Neural crest cell (in vitro differentiated cells): ENCODE measurements around the gene MEIS3. TPM values are rescaled to one million over a fixed set of nuclear protein-coding genes. Genes with fewer than 3 reads are reported as not detected.
A peak's percentile ranks its signal among the peaks of the same experiment; 100 is the strongest.
"Not testable (repeated sequence)": the region's sequence is repeated elsewhere in the genome, so short reads cannot be mapped to it uniquely, and the experiment has no call there.

Source experiments
- DNase-seq: peaks from one replicate; pipeline ENCODE4 v3.0.0; 2021; ENCODE audit warnings: low read depth, mixed read lengths, low spot score
- H3K27ac Mint-ChIP-seq: one replicate; pipeline ENCODE4 v1.8.0; 2021; ENCODE audit warnings: mild to moderate bottlenecking, mixed read lengths; ENCODE audit not compliant: unreplicated experiment
- H3K27me3 Mint-ChIP-seq: 2 replicates; pipeline ENCODE4 v1.8.0; 2021; ENCODE audit warnings: low read depth, mild to moderate bottlenecking, mixed read lengths
- H3K36me3 Mint-ChIP-seq: 2 replicates; pipeline ENCODE4 v1.8.0; 2021; ENCODE audit warnings: low read depth, mild to moderate bottlenecking, mixed read lengths
- H3K4me1 Mint-ChIP-seq: 2 replicates; pipeline ENCODE4 v1.8.0; 2021; ENCODE audit warnings: mixed read lengths
- H3K4me3 Mint-ChIP-seq: one replicate; pipeline ENCODE4 v1.8.0; 2021; ENCODE audit warnings: mild to moderate bottlenecking, mixed read lengths
- H3K9me3 Mint-ChIP-seq: 2 replicates; pipeline ENCODE4 v1.8.0; 2021; ENCODE audit warnings: mixed read lengths
- total RNA-seq: library from RNA; stranded (reverse); gene quantifications from 2 replicates; pipeline ENCODE4 v1.2.1, GENCODE V29; 2021
- TF ChIP-seq, protein P1 (sequence below): fragments of 200-600 bp; sonication (generic); conservative IDR thresholded peaks from 2 replicates; pipeline ENCODE4 v1.5.0; 2021; ENCODE audit warnings: antibody characterized with exemption, mild to moderate bottlenecking

The MEIS3 gene
- total RNA-seq, 1 donor from 2014 or later = 99.9 TPM

DNA sequence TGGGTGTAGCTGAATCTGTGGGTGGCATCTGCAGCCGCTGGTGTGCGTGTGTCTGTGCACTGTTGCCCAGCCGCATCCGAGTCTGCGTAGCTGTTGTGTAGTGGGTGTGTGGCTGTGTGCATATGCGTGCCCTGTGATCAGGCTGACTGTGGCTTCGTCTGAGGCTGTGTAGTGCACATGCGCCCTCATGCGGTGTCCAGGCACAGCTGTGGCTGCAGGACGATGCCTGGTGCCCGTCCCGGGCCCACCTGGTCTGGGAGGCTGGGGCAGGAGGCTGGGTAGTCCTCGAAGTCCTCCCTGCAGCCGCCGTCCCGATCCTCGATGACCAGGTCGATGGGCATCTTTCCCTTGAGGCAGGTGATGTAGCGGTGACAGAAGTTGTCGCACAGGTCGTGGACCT lies 4.9 kb downstream of the MEIS3 start:
- peaks cover 8% of the 10 kb centered on the region for H3K27me3 Mint-ChIP-seq
- no peak for DNase-seq
- peak overlapping the region; percentile 60 for H3K4me3 Mint-ChIP-seq
- peaks cover 8% of the 10 kb centered on the region for H3K36me3 Mint-ChIP-seq
- no peak overlapping the region for H3K27ac Mint-ChIP-seq
- TF ChIP-seq, protein P1, sequence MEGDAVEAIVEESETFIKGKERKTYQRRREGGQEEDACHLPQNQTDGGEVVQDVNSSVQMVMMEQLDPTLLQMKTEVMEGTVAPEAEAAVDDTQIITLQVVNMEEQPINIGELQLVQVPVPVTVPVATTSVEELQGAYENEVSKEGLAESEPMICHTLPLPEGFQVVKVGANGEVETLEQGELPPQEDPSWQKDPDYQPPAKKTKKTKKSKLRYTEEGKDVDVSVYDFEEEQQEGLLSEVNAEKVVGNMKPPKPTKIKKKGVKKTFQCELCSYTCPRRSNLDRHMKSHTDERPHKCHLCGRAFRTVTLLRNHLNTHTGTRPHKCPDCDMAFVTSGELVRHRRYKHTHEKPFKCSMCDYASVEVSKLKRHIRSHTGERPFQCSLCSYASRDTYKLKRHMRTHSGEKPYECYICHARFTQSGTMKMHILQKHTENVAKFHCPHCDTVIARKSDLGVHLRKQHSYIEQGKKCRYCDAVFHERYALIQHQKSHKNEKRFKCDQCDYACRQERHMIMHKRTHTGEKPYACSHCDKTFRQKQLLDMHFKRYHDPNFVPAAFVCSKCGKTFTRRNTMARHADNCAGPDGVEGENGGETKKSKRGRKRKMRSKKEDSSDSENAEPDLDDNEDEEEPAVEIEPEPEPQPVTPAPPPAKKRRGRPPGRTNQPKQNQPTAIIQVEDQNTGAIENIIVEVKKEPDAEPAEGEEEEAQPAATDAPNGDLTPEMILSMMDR = no peak
- H3K9me3 Mint-ChIP-seq = no peaks in the 10 kb centered on the region
- peaks cover 16% of the 10 kb centered on the region for H3K4me1 Mint-ChIP-seq

DNA sequence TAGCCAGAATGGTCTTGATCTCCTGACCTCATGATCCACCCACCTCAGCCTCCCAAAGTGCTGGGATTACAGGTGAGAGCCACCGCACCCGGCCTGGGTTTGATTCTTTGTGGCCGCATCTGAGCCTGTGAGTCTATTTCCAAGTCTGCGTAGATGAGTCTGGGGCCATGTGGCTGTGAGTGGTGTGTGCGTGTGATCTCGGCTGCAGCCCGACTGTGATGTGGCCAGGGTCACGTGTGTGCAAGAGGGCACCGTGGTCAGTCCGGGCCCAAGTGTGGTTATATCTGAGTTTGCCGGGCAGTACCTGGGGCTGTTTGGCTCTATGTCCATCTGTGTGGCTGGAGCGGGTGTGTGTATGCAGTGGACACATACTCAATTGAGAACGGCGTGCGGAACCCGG lies 5.4 kb downstream of the MEIS3 start:
- H3K27me3 Mint-ChIP-seq = peaks cover 8% of the 10 kb centered on the region
- peak overlapping the region; percentile 60 for H3K4me3 Mint-ChIP-seq
- TF ChIP-seq, protein P1 = no peak
- DNase-seq = no peak
- no peaks in the 10 kb centered on the region for H3K9me3 Mint-ChIP-seq
- no peak overlapping the region for H3K27ac Mint-ChIP-seq
- peaks cover 16% of the 10 kb centered on the region for H3K4me1 Mint-ChIP-seq
- H3K36me3 Mint-ChIP-seq = peaks cover 12% of the 10 kb centered on the region

DNA sequence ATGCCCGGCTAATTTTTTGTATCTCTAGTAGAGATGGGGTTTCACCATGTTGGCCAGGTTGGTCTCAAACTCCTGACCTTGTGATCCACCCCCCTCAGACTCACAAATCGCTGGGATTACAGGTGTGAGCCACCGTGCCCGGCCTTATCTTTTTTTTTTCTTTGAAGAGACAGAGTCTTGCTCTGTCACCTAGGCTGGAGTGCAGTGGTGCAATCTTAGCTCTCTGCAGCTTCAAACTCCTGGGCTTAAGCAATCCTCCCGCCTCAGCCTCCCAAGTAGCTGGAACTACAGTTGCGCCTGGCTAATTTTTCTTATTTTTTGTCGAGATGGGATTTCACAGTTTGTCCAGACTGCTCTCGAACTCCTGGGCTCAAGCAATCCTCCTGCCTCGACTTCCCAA lies 7.6 kb downstream of the MEIS3 start:
- not testable (repeated sequence) for H3K4me1 Mint-ChIP-seq, H3K4me3 Mint-ChIP-seq, DNase-seq, H3K27ac Mint-ChIP-seq, H3K9me3 Mint-ChIP-seq, H3K27me3 Mint-ChIP-seq
- H3K36me3 Mint-ChIP-seq = peaks cover 19% of the 10 kb centered on the region

DNA sequence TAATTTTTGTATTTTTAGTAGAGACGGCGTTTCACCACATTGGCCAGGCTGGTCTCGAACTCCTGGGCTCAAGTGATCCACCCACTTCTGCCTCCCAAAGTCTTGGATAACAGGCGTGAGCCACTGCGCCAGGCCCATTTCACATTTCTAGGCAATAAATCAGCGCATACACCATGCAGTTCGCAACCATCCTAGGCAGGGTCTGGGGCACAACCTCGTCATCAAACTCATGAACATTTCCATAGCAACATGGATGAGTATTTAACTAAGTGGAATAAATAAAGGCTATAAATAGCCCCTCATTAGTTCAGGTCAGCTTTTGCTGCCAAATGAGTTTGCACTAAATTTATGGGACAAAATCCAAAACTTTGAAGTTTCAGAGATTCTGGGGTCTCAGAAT lies 8.2 kb downstream of the MEIS3 start:
- no peaks in the 10 kb centered on the region for H3K9me3 Mint-ChIP-seq
- peaks cover 19% of the 10 kb centered on the region for H3K36me3 Mint-ChIP-seq
- no peak overlapping the region for H3K27ac Mint-ChIP-seq
- no peaks in the 10 kb centered on the region for H3K27me3 Mint-ChIP-seq
- TF ChIP-seq, protein P1 = no peak
- DNase-seq = no peak
- H3K4me3 Mint-ChIP-seq = peak overlapping the region; percentile 34
- peaks cover 4% of the 10 kb centered on the region for H3K4me1 Mint-ChIP-seq

DNA sequence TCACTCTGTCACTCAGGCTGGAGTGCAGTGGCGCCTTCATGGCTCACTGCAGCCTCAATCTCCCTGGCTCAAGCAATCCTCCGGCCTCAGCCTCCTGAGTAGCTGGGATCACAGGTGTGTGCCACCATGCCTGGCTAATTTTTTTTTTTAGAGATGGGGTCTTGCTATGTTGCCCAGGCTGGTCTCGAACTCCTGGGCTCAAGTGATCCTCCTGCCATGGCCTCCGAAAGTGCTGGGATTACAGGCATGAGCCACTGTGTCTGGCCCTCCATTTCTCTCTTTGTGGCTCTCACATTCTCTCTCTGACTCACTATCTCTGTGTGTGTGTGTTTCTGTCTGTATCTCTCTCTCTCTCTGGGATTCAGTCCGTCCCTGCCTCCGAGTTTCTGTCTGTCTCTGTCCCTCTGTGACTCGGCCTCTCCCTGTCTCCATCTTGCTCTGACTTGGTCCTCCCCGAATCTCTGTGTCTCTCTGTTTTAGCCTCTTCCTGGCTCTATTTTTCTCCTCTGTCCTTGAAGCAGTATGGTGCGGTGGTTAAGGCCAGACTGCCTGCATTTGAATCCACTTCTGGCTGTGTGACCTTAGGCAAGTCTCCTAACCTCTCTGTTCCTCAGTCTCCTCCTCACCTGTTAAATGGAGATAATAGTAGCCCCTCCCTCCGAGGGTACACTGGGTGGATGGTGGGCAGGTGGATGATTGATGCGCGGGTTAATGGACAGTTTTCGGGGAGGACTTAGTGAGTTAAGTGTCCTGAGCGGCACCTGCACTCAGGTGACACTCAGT lies 11.0 kb downstream of the MEIS3 start:
- peaks cover 4% of the 10 kb centered on the region for H3K4me1 Mint-ChIP-seq
- H3K27ac Mint-ChIP-seq = no peak overlapping the region
- H3K4me3 Mint-ChIP-seq = no peak overlapping the region

GRCh38 chr19:47407417-47407774 lies 11.9 kb downstream of the MEIS3 start:
- no peak for DNase-seq
- Mint-ChIP-seq H3K4me1 (peaks cover 4% of the 10 kb centered on the region), H3K4me3 (no peak overlapping the region), H3K36me3 (peaks cover 18% of the 10 kb centered on the region), H3K27me3 (no peaks in the 10 kb centered on the region), H3K9me3 (no peaks in the 10 kb centered on the region), H3K27ac (no peak overlapping the region)
- TF ChIP-seq, protein P1 = no peak

More for the DNA sequence above, 11.0 kb downstream of the MEIS3 start:
- H3K36me3 Mint-ChIP-seq = peaks cover 19% of the 10 kb centered on the region
- DNase-seq = no peak
- TF ChIP-seq, protein P1 = no peak
- no peaks in the 10 kb centered on the region for H3K27me3 Mint-ChIP-seq
- H3K9me3 Mint-ChIP-seq = no peaks in the 10 kb centered on the region
